ENCODE measurements around the gene G6PD. TPM values are rescaled to one million over a fixed set of nuclear protein-coding genes. Genes with fewer than 3 reads are reported as not detected.

The G6PD gene

Small RNA genes within 50 kb of the gene (small RNA-seq; reads per million reads assigned to genes)
- gene RN7SL697P (ENCODE audit: low read depth) = not detected

All from mesenchymal stem cell (in vitro differentiated cells and primary cell).